ENCODE results near the gene TLE3.

TLE3 gene

GRCh38 chr15:70057931-70058641, 39.6 kb downstream of the TLE3 start:
- no peak for TF ChIP-seq Cebpa-rat (IDR thresholded peaks at IDR 0.05)
- peaks cover 0 to 97% (median 19%) of the 10 kb centered on the region in 11 experiments; a peak in 14 of 22 replicates for H4K20me1 ChIP-seq
- H3K4me3 ChIP-seq, result no peak overlapping the region
- no peak overlapping the region for H3K9ac ChIP-seq
- no peaks in the 10 kb centered on the region for H3K9me3 ChIP-seq (replicated peaks in 1 of 11)
- peaks cover 7 to 31% (median 28%) of the 10 kb centered on the region in 11 experiments for H3K27me3 ChIP-seq
- peaks cover 0 to 20% (median 6%) of the 10 kb centered on the region in 10 experiments; a peak in 5 of 20 replicates for H3K4me1 ChIP-seq
- no peak overlapping the region for H3K4me2 ChIP-seq
- no peak overlapping the region for H3K27ac ChIP-seq
- peaks cover 0 to 100% (median 0%) of the 10 kb centered on the region in 11 experiments; a peak in 7 of 22 replicates for H3K36me3 ChIP-seq

DNA sequence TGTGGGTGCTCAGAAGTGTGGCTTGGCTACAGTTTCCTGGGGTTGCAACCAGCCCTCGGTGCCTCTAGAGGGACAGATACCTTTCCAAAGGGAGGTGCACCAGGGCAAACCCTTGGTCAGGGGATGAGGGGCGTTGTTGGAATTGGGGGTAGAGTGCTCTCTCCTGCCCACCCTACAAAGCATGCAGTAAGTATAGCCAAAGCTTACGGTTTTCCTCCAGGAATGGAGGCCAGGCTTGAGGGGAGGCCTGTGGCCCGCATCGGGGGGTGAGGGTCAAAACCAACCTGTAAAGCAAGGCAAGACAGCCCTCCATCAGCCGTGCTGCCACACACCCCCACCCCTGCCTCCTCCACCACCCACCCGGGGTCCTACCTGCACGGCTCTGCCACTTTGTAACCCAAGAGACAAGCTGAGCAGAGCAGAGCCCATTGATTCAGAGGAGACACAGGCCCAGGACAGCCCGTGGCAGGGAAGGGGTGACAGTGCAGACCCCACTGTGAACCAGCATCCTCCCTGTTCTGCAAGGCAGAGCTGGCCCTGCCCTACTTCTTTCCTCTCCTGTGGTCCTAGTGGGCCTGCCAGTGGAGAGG, 41.5 kb downstream of the TLE3 start:
- H3K27me3 ChIP-seq, result peaks cover 0 to 12% (median 9%) of the 10 kb centered on the region in 11 experiments; a peak in 15 of 22 replicates
- no peak overlapping the region for H3K27ac ChIP-seq
- no peaks in the 10 kb centered on the region for H3K9me3 ChIP-seq (replicated peaks in 1 of 11)
- TF ChIP-seq Cebpa-rat (IDR thresholded peaks at IDR 0.05), result no peak
- no peak overlapping the region for H3K9ac ChIP-seq
- no peak overlapping the region for H3K4me3 ChIP-seq
- H4K20me1 ChIP-seq, result peaks cover 0 to 92% (median 10%) of the 10 kb centered on the region in 11 experiments; a peak in 14 of 22 replicates
- H3K36me3 ChIP-seq, result peaks cover 0 to 98% (median 0%) of the 10 kb centered on the region in 11 experiments; a peak in 7 of 22 replicates
- H3K4me2 ChIP-seq, result no peak overlapping the region
- H3K4me1 ChIP-seq, result peaks cover 0 to 7% (median 0%) of the 10 kb centered on the region in 10 experiments; a peak in 5 of 20 replicates

DNA sequence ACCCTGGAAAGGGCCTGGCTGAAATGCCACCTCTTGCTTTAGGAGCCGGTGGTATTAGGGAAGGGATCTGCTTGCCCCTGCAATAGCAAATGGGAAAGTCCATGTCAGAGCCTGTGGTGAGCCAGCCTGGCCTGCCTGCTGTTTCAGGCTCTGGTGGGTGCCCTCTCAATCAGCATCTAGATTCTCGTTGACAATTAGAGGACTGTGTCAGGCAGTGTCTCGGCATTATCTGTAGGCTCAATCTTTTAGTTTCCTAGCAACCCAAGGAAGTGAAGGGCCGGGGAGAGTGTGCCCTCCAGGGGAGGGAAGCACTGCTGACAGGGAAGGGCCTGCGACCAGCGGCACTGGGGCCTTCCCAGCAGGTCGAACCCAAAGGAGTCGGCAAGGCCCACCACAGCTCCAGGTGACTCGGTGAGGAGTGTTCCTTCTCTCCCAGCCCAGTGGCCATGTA, 42.1 kb downstream of the TLE3 start:
- Histone ChIP-seq H3K27ac (no peak overlapping the region), H3K4me1 (peaks cover 0 to 6% (median 0%) of the 10 kb centered on the region in 10 experiments; a peak in 4 of 20 replicates), H3K9ac (no peak overlapping the region), H3K4me2 (no peak overlapping the region), H3K27me3 (peaks cover 0 to 7% (median 4%) of the 10 kb centered on the region in 11 experiments; a peak in 11 of 22 replicates), H4K20me1 (peaks cover 0 to 88% (median 5%) of the 10 kb centered on the region in 11 experiments; a peak in 14 of 22 replicates), H3K4me3 (no peak overlapping the region), H3K36me3 (peaks cover 0 to 98% (median 0%) of the 10 kb centered on the region in 11 experiments; a peak in 7 of 22 replicates), H3K9me3 (replicated peaks in 1 of 11) (no peaks in the 10 kb centered on the region)
- no peak for TF ChIP-seq Cebpa-rat (IDR thresholded peaks at IDR 0.05)

GRCh38 chr15:70054884-70055387, 42.8 kb downstream of the TLE3 start:
- H3K27me3 ChIP-seq, result peaks cover 0 to under 1% (median 0%) of the 10 kb centered on the region in 11 experiments; a peak in 1 of 22 replicates
- H4K20me1 ChIP-seq, result peaks cover 0 to 88% (median 4%) of the 10 kb centered on the region in 11 experiments; a peak in 13 of 22 replicates
- H3K27ac ChIP-seq, result no peak overlapping the region
- peaks cover 0 to 98% (median 0%) of the 10 kb centered on the region in 11 experiments; a peak in 7 of 22 replicates for H3K36me3 ChIP-seq
- no peak overlapping the region for H3K4me2 ChIP-seq
- no peaks in the 10 kb centered on the region for H3K4me1 ChIP-seq
- H3K9ac ChIP-seq, result no peak overlapping the region
- no peak for TF ChIP-seq Cebpa-rat (IDR thresholded peaks at IDR 0.05)
- no peak overlapping the region for H3K4me3 ChIP-seq
- no peaks in the 10 kb centered on the region for H3K9me3 ChIP-seq (replicated peaks in 1 of 11)

DNA sequence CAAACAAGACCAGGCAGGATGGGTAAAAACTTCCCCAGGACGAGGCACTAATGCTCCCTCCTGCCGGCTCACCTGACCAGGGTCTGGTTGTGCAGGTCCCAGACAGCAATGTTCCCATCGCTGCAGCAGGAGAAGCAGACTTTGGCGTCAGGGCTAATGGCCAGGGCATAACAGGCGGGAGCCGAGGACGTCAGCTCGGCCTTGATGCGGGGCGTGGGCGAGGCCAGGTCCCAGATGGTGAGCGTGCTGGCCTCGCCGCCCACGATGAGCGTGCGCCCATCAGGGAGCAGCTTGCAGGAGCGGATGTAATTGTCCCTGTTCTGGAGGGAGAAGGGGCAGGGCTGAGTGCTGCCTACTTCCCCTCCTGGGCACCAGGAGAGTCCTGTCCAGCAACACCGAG, 43.4 kb downstream of the TLE3 start:
- Histone ChIP-seq H3K4me3 (no peak overlapping the region), H3K9me3 (replicated peaks in 1 of 11) (no peaks in the 10 kb centered on the region), H3K27ac (no peak overlapping the region), H4K20me1 (peaks cover 0 to 88% (median 4%) of the 10 kb centered on the region in 11 experiments; a peak in 13 of 22 replicates), H3K4me2 (no peak overlapping the region), H3K36me3 (peaks cover 0 to 98% (median 0%) of the 10 kb centered on the region in 11 experiments; a peak in 7 of 22 replicates), H3K4me1 (no peaks in the 10 kb centered on the region), H3K27me3 (no peaks in the 10 kb centered on the region), H3K9ac (no peak overlapping the region)
- no peak for TF ChIP-seq Cebpa-rat (IDR thresholded peaks at IDR 0.05)

GRCh38 chr15:70053716-70054229, 43.9 kb downstream of the TLE3 start:
- no peaks in the 10 kb centered on the region for H3K9me3 ChIP-seq (replicated peaks in 1 of 11)
- H3K27ac ChIP-seq, result no peak overlapping the region
- no peak overlapping the region for H3K9ac ChIP-seq
- H3K27me3 ChIP-seq, result no peaks in the 10 kb centered on the region
- peaks cover 0 to 86% (median 4%) of the 10 kb centered on the region in 11 experiments; a peak in 13 of 22 replicates for H4K20me1 ChIP-seq
- no peak overlapping the region for H3K4me2 ChIP-seq
- peaks cover 0 to 98% (median 0%) of the 10 kb centered on the region in 11 experiments; a peak in 7 of 22 replicates for H3K36me3 ChIP-seq
- H3K4me3 ChIP-seq, result no peak overlapping the region
- H3K4me1 ChIP-seq, result no peaks in the 10 kb centered on the region
- no peak for TF ChIP-seq Cebpa-rat (IDR thresholded peaks at IDR 0.05)

- peaks cover 0 to 98% (median 0%) of the 10 kb centered on the region in 11 experiments; a peak in 7 of 22 replicates for H3K36me3 ChIP-seq
- H4K20me1 ChIP-seq, result peaks cover 0 to 85% (median 4%) of the 10 kb centered on the region in 11 experiments; a peak in 13 of 22 replicates
- no peaks in the 10 kb centered on the region for H3K4me1 ChIP-seq
- no peaks in the 10 kb centered on the region for H3K9me3 ChIP-seq (replicated peaks in 1 of 11)
- TF ChIP-seq Cebpa-rat (IDR thresholded peaks at IDR 0.05), result no peak
- H3K4me2 ChIP-seq, result no peak overlapping the region
- no peak overlapping the region for H3K27ac ChIP-seq
- H3K27me3 ChIP-seq, result no peaks in the 10 kb centered on the region
- H3K9ac ChIP-seq, result no peak overlapping the region
- H3K4me3 ChIP-seq, result no peak overlapping the region
Observed at GRCh38 chr15:70053001-70053715, 44.6 kb downstream of the TLE3 start.

DNA sequence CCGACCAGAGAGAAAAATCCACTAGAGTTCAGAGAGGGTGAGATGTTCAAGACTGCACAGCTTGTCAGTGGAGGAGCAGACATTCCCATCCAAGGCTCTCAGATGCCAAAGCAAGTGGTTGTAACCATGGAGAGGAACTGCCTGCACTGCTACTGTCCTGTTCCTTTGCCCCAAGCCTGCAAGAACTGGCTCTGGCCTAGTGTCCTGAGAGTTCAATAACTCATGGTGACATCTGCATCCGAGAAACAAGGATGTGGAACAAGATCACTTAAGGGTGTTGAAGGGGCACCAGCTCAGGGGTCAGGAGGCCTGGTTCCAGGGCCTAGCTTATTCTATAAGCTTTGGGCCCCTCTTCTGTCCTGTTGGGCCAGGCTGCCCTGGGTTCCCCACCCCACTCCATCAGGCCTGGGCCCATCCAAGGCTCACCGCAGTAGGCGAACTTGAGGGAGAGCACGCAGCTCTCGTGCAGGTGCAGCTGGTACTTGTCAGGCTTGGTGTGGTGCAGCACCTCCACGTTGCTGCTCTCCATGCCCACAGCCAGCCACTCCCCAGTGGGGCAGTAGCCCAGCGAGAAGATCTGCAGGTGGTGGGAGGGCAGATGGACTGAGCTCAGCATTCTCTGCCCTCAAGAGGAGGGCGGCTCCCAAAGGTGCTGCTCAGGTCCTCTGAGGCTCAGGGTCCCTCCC, 45.6 kb downstream of the TLE3 start:
- Histone ChIP-seq H3K36me3 (peaks cover 0 to 96% (median 0%) of the 10 kb centered on the region in 11 experiments; a peak in 6 of 22 replicates), H3K9me3 (replicated peaks in 1 of 11) (no peaks in the 10 kb centered on the region), H4K20me1 (peaks cover 0 to 82% (median 4%) of the 10 kb centered on the region in 11 experiments; a peak in 13 of 22 replicates), H3K27me3 (no peaks in the 10 kb centered on the region), H3K4me1 (no peaks in the 10 kb centered on the region), H3K4me2 (no peak overlapping the region), H3K4me3 (no peak overlapping the region), H3K27ac (no peak overlapping the region), H3K9ac (no peak overlapping the region)
- no peak for TF ChIP-seq Cebpa-rat (IDR thresholded peaks at IDR 0.05)

All from BLaER1 treated with 17β-estradiol and CSF1 and Interleukin-3, amounts not matched to agents 10 nM and 100 nM (cell line).